Kidney tubule cell (primary cell): ENCODE measurements around the gene GPR150.
"Not testable (repeated sequence)": the region's sequence is repeated elsewhere in the genome, so short reads cannot be mapped to it uniquely, and the experiment has no call there.

Source experiments
- DNase-seq: peaks from one replicate; pipeline ENCODE4 v3.0.0-alpha.2; 2018; ENCODE audit warnings: low spot score

GPR150 gene

GRCh38 chr5:95624368-95624767 lies 4.5 kb downstream of the GPR150 start:
- no peak for DNase-seq

GRCh38 chr5:95626701-95627100 lies 6.8 kb downstream of the GPR150 start:
- no peak for DNase-seq

- no peak for DNase-seq
These were observed 8.3 kb downstream of the GPR150 start for GRCh38 chr5:95627971-95628810.

- DNase-seq = no peak
These were observed 9.0 kb downstream of the GPR150 start for GRCh38 chr5:95628933-95629332.

GRCh38 chr5:95630394-95630917 lies 10.6 kb downstream of the GPR150 start:
- DNase-seq = no peak

- peak; percentile 79 for DNase-seq
These were observed 11.5 kb downstream of the GPR150 start for GRCh38 chr5:95631255-95631958.

GRCh38 chr5:95631991-95632675 lies 12.2 kb downstream of the GPR150 start:
- peak; percentile 97 for DNase-seq

- DNase-seq = not testable (repeated sequence)
These were observed 13.1 kb downstream of the GPR150 start for GRCh38 chr5:95632942-95633341.

- DNase-seq = no peak
These were observed 13.8 kb downstream of the GPR150 start for GRCh38 chr5:95633671-95634070.

- DNase-seq = no peak
These were observed 14.2 kb downstream of the GPR150 start for GRCh38 chr5:95634081-95634480.

GRCh38 chr5:95638632-95639031 lies 18.7 kb downstream of the GPR150 start:
- DNase-seq = no peak

- DNase-seq = no peak
These were observed 21.9 kb downstream of the GPR150 start for GRCh38 chr5:95641741-95642220.

- DNase-seq = no peak
These were observed 23.3 kb downstream of the GPR150 start for GRCh38 chr5:95643152-95643551.

GRCh38 chr5:95644351-95645042 lies 24.6 kb downstream of the GPR150 start:
- DNase-seq = peak; percentile 73

GRCh38 chr5:95646226-95646568 lies 26.3 kb downstream of the GPR150 start:
- not testable (repeated sequence) for DNase-seq

- DNase-seq = peak; percentile 98
These were observed 26.9 kb downstream of the GPR150 start, which contains the start of gene RFESD for GRCh38 chr5:95646569-95647431. TSS of gene RFESD (plus strand) at chr5:95646777. CDS start at chr5:95652272, 5,495 bp downstream.

GRCh38 chr5:95647886-95648860 lies 28.3 kb downstream of the GPR150 start:
- peak; percentile 5 for DNase-seq

GRCh38 chr5:95649274-95649673 lies 29.4 kb downstream of the GPR150 start:
- no peak for DNase-seq

- no peak for DNase-seq
These were observed 30.1 kb downstream of the GPR150 start for GRCh38 chr5:95649842-95650620.
